Skeletal muscle cell (primary cell): ENCODE data around the gene EGR1.

Experiments
- DNase-seq: peaks from one replicate; pipeline ENCODE4 v3.0.0-alpha.2; 2010; ENCODE audit warnings: low read depth
- H3K4me3 ChIP-seq: 2 replicates; pipeline ENCODE4 v1.5.1; 2011; ENCODE audit warnings: low read depth, mild to moderate bottlenecking, control low read depth, low read length, moderate library complexity

The EGR1 gene

DNA sequence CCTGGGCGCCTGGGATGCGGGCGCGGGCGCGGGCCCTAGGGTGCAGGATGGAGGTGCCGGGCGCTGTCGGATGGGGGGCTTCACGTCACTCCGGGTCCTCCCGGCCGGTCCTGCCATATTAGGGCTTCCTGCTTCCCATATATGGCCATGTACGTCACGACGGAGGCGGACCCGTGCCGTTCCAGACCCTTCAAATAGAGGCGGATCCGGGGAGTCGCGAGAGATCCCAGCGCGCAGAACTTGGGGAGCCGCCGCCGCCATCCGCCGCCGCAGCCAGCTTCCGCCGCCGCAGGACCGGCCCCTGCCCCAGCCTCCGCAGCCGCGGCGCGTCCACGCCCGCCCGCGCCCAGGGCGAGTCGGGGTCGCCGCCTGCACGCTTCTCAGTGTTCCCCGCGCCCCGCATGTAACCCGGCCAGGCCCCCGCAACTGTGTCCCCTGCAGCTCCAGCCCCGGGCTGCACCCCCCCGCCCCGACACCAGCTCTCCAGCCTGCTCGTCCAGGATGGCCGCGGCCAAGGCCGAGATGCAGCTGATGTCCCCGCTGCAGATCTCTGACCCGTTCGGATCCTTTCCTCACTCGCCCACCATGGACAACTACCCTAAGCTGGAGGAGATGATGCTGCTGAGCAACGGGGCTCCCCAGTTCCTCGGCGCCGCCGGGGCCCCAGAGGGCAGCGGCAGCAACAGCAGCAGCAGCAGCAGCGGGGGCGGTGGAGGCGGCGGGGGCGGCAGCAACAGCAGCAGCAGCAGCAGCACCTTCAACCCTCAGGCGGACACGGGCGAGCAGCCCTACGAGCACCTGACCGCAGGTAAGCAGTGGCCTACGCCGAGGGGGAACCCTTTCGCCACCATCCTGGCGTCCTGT is at the start of gene EGR1:
Gene EGR1, plus strand, starts transcription at position 219 of the 864 bp plus-strand sequence. Its CDS starts 283 bp downstream, at position 502.
- peak within 1 kb of the TSS; percentile 76 for H3K4me3 ChIP-seq
- peak; percentile 88 for DNase-seq

DNA sequence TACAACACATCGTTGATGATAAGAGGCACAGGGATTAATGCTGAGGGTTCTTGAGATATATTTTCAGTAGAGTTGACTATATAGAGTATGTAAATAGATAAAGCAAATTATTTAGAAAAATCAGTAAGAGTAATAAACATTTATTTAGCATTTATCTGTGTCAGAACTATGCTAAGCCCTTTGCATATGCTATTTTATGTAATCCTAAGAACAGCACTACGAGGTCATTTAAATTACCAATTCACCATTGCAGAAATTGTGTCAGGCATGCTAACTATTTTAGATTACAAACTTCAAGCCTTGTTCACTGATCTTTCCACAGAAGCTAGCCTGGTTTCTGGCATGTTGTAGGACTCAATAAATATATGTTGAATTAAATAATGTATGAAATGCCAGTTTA is 46.8 kb upstream of the EGR1 start:
- no peak for DNase-seq
- H3K4me3 ChIP-seq, result no peak overlapping the region

DNA sequence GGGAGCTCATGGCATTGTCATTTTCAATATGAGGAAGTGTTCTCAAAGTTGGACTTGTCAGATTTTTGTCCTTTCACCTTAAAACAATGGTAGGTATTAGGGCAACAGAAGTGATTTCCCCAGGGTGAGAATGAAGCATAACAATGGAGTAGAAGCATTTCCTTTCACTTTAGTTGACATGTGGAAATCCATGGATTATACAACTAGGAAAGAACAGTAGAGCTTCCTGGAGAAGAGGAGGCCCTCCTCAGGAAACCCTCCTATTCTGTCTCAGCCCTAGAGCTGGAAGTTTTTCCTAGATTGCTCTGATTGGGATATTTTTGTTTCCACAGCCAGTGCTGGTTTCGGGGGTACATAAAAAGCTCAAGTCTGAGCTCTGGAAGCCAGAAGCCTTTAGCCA is 40.2 kb upstream of the EGR1 start:
- no peak for DNase-seq
- no peak overlapping the region for H3K4me3 ChIP-seq

GRCh38 chr5:138435943-138436342 is 29.3 kb upstream of the EGR1 start:
- DNase-seq, result no peak
- no peak overlapping the region for H3K4me3 ChIP-seq

- peak overlapping the region; percentile 67 for H3K4me3 ChIP-seq
- no peak for DNase-seq
These were observed 27.1 kb upstream of the EGR1 start for GRCh38 chr5:138438003-138438723.

DNA sequence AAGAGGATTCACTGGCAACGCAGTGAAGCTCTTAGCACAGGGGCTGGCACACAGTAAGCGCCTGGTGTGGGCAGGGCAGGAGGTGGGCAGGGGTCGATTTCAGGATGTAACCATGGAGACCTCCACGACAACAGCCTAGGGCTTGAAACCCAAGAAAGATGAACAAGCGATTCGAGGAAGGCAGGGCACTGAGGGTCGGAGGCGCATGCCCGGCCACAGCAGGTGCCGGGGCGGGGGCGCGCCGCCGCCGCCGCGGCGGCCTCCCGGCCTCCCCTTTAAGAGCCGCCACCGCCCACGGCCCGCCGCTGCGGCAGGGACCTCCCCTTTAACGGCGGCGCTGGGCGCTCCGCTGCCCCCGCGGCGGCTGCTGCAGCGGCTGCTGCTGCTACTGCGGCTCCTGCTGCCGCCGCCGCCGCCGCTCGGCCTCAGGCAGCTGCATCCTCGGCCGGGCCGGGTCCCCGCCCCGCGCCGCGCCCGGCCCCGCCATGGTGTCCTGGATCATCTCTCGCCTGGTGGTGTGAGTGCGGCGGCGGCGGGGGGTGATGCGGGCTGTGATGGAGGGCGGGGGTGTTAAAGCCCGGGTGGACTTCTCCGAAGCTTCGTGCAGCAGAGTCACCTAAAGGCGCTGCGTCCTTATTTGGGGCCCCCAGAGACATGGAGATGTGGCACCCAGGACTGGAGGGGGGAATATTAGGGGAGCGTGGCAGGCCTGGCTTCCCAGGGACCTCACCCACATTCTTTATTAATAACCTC is 26.4 kb upstream of the EGR1 start, which contains the start of gene REEP2:
Gene REEP2, plus strand, starts transcription at position 334 of the 753 bp plus-strand sequence. Its CDS starts 152 bp downstream, at position 486.
- no peak for DNase-seq

DNA sequence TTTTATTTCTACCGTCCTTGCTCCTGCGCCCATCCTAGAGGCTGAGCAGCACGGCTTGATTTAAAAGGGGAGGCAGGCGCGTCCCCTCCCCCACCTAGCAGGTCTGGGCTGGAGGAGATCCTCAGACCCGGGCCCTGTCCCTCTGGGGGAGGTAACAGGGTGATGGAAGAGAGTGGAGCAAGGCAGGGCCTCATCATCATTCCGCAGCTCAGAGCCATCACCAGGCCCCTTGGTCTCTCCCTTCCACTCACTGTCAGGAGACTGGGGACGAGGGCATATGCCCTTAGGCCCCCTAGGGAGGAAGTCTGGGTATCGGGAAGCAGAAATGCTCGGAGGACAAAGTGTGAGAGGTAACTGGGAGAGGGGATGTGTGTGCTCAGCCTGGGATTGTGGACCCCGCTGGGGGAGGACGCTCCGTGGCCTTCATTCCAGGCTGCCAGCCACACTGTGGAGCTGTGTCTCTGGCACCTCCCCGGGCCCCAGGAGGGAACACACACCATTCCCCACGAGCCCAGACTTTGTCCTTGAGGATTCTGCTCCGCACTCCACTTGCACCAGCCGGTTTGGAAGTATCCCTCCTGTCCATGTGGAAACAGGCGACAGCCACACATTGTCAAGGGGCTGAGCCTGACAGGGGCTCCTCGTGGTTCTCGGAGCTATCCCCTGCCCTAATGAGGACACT is 25.7 kb upstream of the EGR1 start:
- DNase-seq, result no peak
- H3K4me3 ChIP-seq, result peak overlapping the region; percentile 67

More for the DNA sequence above, 26.4 kb upstream of the EGR1 start, which contains the start of gene REEP2:
- peak within 1 kb of the TSS; percentile 67 for H3K4me3 ChIP-seq

DNA sequence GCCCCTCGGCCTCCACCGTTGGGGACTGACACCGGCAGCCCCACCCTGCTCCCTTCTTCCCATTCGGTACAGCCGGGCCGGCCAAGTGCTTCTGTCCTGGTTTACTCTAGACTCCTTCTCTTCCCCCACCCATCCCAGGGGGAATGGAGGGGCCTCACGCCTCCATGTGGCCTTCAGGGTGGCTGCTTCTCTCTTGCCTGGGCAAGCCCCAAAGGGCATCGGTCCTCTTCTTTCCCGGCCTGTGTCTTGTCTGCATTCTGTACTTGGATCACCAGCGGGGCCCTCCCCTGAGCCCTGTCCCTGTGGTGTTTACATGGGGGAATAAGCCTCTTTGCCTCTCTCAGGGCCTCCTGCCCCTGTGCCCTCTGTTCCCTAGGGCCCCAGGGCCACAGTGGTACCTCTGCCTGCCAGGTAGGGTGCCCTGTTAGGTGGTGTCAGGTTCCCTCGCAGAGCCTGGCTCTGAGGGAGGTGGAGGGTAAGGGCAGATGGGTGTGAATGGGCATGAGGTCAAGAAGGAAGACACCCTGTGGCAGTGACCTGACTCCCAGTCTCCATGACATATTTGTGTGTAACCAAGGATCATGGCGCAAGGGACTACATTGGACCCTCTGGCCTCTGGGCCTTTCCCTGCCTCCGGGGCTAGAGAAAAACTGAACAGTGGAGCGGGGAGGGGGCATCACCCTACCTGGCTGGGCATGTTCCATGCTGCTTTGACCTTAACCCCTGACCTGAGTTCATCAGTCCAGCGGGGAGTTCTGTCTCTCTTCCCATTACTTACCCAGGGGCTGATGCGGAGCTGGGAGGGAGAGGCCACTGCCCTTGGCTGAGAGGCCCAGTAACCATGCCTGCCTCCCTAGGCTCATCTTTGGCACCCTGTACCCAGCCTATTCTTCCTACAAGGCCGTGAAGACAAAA is 24.9 kb upstream of the EGR1 start:
- H3K4me3 ChIP-seq, result peak overlapping the region; percentile 67
- DNase-seq, result no peak

DNA sequence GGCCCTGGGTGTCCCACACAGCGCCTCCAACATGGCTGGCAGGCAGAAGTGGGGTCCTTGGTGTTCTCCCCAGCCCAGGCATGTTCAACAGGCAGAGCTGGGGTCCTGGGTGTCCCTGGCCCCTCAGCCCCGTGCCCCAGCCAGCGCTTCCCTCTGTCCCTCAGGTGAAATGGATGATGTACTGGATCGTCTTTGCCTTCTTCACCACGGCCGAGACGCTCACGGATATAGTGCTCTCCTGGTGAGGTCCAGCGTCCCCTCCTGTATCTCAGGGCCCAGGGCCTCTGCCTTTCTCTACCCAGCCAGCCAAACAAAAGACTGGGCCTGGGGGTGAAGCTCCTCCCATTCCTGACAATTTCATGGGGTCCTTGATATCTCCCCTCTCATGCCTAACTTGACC is 24.1 kb upstream of the EGR1 start:
- no peak for DNase-seq
- no peak overlapping the region for H3K4me3 ChIP-seq

GRCh38 chr5:138444078-138444773 is 21.1 kb upstream of the EGR1 start:
- no peak overlapping the region for H3K4me3 ChIP-seq
- DNase-seq, result no peak

DNA sequence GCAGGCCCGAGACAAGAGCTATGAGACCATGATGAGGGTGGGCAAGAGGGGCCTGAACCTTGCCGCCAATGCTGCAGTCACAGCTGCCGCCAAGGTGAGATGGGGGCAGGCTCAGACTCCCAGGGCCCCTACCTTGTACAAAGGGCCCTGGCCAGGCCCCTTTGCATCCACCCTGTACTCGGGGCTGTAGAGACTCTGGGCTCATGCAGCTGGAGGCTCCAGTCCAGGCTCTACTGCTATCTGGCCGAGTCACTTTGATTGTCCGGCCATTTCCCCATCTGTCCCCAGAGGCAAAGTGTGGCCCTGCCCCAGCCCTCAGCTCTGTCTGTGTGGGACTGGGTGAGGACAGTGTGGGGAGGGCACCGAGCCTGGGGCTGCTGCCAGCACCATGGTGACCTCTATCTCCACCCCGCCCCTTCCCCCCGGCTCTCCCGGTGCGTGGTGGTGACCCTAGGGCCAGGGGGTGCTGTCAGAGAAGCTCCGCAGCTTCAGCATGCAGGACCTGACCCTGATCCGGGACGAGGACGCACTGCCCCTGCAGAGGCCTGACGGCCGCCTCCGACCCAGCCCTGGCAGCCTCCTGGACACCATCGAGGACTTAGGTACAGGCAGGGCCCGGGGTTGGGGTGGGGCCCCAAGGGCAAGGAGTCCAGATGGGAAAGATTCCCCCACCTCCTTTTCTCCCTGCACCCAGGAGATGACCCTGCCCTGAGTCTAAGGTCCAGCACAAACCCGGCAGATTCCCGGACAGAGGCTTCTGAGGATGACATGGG is 20.3 kb upstream of the EGR1 start:
- no peak for DNase-seq
- H3K4me3 ChIP-seq, result no peak overlapping the region

DNA sequence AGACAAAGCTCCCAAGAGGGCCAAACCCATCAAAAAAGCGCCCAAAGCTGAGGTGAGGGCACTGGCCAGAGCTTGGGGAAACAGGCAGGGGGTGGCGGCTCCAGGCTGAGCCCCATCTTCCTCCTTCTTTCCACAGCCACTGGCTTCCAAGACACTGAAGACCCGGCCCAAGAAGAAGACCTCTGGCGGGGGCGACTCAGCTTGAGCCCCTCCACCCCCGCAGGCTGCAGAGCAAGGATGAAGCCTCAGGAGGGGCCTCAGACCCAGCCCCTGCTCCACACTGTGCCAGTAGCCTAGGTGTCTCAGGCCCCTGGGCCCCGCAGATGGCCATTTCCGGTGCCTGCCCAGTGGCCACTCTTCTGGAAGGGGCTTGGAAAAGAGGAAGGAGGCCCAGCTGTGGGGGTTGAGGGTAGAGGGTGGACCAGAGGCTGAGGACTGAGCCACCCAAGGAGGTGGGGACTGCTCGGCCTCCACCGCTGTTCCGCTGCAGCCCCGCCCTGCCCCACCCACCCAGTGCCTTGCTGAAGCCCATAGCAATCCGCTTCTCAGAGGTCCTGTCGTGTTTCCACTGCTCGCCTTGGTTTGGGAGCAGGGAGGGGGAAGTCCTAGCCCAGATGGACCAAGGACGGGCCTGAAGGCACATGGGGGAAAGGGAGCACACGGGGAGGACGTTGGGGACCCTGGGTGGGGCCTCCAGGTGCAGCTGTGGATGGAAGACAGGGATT is 19.6 kb upstream of the EGR1 start:
- H3K4me3 ChIP-seq, result no peak overlapping the region
- DNase-seq, result no peak

DNA sequence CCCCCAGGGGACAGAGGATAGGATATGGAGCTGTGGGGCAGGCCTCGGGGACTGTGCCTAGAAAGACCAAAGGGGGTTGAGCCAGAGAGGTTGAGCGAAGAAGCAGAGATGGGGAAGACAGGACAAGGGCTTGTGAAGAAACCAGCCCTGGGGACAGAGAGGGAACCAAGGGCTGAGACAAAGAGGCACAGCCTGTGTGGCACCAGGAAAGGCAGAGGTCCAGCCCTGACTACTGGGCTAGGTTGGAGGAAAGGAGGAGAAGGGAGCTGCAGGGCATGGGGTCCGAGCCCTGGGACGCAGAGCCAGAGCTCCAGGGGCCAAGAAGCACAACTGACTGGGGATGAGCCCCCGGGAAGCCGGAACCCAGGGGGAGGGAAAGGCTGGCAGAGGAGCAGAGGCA is 17.2 kb upstream of the EGR1 start:
- no peak for DNase-seq
- no peak overlapping the region for H3K4me3 ChIP-seq

DNA sequence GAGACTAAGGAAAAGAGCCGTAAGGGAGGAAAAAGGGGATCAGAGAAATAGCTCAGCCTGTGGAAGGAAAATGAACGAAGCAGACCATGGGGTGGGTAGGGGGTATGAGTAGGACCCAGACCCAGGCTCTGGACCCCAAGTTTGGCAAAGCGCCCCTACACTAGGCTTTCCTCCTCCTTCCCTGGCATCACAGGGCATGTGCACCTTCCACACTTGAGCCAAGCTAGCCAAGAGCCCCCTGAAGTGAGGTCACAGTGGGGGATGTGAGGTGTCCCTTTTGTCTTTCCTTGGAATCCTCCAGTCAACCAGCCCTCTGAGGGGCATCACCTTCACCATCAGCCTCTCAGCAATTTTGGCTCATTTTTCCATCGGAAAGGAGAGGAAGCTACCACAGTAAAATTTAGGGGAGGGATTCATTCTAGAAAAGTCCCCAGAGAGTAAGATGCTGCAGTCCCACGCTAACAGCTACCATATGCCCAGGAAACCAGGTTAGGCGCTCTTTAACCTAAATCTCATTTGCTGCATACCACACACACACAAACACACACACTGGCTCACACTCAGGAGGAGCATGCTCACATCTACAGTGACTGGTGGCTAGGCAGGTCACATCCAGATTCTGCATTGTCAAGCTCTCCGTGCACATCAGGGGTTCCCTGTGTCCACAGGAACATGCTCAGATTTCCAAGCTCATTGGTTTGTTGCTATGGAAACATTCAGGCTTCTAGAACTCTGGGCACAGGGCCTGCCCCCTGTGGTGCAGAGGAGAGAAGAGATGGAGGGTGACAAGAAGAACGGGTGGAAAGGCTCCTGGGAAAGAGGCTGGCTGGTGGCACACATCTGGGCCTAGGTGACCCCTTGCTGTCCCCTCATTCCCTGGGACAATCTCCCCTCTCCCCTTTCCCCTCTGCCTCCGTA is 16.5 kb upstream of the EGR1 start:
- H3K4me3 ChIP-seq, result no peak overlapping the region
- no peak for DNase-seq

GRCh38 chr5:138449501-138450239 is 15.6 kb upstream of the EGR1 start:
- no peak overlapping the region for H3K4me3 ChIP-seq
- DNase-seq, result no peak
